ENCODE measurements around the gene RAMP3.

The RAMP3 gene

GRCh38 chr7:45225311-45225947, 67.8 kb downstream of the RAMP3 start:
- TF ChIP-seq RAD21 (IDR thresholded peaks at IDR 0.05; ENCODE audit: low read depth), result no peak
- TF ChIP-seq ZBTB7A (IDR thresholded peaks at IDR 0.05; ENCODE audit: low read depth), result no peak

GRCh38 chr7:45225948-45226335, 68.4 kb downstream of the RAMP3 start:
- TF ChIP-seq EP300 (IDR thresholded peaks at IDR 0.05; ENCODE audit: borderline replicate concordance) (no peak), REST (IDR thresholded peaks at IDR 0.05; ENCODE audit: low read depth) (no peak), USF1 (IDR thresholded peaks at IDR 0.05) (no peak), YY1 (IDR thresholded peaks at IDR 0.05; ENCODE audit: low read depth) (no peak), CREB1 (IDR thresholded peaks at IDR 0.05; ENCODE audit: low read depth) (no peak), TEAD4 (IDR thresholded peaks at IDR 0.05) (no peak), TAF1 (IDR thresholded peaks at IDR 0.05; ENCODE audit: low read depth) (no peak), EGR1 (IDR thresholded peaks at IDR 0.05) (no peak)

- no peak for TF ChIP-seq TCF12 (IDR thresholded peaks at IDR 0.05; ENCODE audit: low read depth)
- no peak for TF ChIP-seq USF1 (IDR thresholded peaks at IDR 0.05)
- no peak for TF ChIP-seq YY1 (IDR thresholded peaks at IDR 0.05; ENCODE audit: low read depth)
- no peak for TF ChIP-seq REST (IDR thresholded peaks at IDR 0.05; ENCODE audit: low read depth)
- no peak for TF ChIP-seq EP300 (IDR thresholded peaks at IDR 0.05; ENCODE audit: borderline replicate concordance)
Measured at GRCh38 chr7:45229156-45229920, 71.7 kb downstream of the RAMP3 start.

- no peak for TF ChIP-seq CREB1 (IDR thresholded peaks at IDR 0.05; ENCODE audit: low read depth)
- TF ChIP-seq MAX (IDR thresholded peaks at IDR 0.05), result no peak
- TF ChIP-seq YY1 (IDR thresholded peaks at IDR 0.05; ENCODE audit: low read depth), result no peak
- no peak for TF ChIP-seq TAF1 (IDR thresholded peaks at IDR 0.05; ENCODE audit: low read depth)
- no peak for TF ChIP-seq CEBPB (IDR thresholded peaks at IDR 0.05)
- TF ChIP-seq USF1 (IDR thresholded peaks at IDR 0.05), result no peak
- TF ChIP-seq TEAD4 (IDR thresholded peaks at IDR 0.05), result no peak
- no peak for TF ChIP-seq TCF12 (IDR thresholded peaks at IDR 0.05; ENCODE audit: low read depth)
- TF ChIP-seq FOXM1 (IDR thresholded peaks at IDR 0.05; ENCODE audit: borderline replicate concordance, low read depth), result no peak
Measured at GRCh38 chr7:45230083-45230482, 72.5 kb downstream of the RAMP3 start.

- TF ChIP-seq ZBTB7A (IDR thresholded peaks at IDR 0.05; ENCODE audit: low read depth), result no peak
- peak; percentile 53 for TF ChIP-seq REST (IDR thresholded peaks at IDR 0.05; ENCODE audit: low read depth)
Measured at GRCh38 chr7:45230611-45231165, 73.1 kb downstream of the RAMP3 start.
